ENCODE results near the gene CAP1.

The CAP1 gene

DNA sequence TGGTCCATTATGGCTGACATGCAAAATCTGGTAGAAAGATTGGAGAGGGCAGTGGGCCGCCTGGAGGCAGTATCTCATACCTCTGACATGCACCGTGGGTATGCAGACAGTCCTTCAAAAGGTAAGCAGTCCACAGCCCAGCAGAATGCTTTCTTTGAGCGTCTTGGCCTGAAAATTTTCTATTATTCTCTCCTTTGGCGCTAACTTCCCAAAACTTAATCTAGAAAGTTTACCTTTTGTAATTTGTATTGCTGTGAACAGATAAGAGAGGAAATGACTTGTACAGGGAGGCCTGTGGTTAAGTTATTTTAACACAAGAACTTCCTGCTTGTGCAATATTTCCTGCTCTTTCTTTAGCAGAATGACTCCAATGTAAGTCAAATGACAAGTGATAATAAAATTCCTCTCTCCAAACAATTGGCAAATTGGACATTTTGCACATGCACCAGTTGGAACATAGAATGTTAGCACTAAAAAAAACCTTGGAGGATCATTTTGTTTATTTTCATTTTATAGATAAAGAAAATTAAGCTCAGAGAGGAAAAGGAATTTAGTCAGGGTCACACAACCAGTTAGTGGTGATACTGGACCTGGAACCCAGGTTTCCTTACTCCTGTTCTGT is 18.9 kb downstream of the CAP1 start:
- DNase-seq, result peak in 1 of 2 experiments; percentile 54

DNA sequence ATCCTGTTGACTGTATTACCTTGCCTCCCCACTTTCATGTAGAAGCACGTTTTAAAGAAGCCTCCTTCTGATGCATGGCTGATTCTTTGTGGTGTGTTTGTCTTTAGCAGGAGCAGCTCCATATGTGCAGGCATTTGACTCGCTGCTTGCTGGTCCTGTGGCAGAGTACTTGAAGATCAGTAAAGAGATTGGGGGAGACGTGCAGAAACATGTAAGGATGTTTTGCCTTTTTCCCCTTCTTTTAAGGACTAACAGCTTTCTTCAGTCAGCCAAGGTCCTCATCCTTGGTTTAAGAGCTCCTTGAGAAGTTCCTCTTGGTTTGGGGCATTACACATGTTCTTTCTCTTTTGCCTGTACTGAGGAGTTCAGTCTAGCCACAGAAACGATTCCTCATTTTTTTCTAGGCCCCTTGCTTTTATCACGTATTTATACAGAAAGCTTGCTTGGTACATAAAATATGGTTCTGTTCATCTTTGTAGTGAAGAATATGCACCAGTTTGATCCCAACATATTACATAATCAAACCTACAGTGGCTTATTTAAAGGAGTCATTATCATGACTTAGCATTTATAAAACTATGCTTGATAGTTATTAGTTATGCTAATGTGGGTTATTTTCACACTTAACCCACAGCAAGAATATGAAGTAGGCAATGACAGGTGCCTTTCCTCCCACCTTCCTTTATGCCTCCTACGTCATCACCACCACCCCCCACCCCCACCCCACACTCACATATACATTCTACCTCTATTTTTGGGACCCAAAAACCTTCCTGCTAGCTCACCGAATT is 19.6 kb downstream of the CAP1 start:
- DNase-seq, result no peak

DNA sequence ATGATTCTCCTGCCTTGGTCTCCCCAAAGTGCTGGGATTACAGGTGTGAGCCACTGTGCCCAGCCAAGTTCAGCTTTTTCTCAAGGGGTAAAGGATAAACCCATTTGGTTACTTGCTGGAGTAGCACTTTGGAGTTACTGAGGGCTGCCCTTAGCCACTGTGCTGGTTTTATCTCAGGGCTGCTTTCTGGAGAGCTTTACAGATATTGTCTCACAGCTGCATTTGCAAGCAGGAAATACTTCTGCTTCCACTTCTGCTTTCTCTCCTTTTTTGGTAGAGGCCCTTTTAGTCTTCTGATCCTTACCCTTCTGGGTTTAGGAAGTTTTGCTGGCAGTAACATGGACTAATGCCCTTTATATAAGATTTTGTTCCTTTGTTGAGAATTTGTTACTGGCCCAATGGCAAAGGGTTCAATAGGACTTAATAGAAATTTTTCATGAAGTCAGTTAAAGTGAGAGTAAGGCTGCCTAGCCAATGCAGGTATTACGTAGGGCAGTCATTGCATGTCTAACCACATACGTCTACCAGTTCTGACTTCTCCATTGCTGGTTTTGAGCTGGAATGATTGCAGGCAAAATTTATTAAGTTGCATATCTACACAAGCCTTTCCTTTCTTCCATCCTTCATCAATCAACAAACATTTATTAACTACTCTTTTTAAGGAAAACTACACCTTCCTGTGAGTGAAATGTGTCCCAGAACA is 24.4 kb downstream of the CAP1 start:
- no peak for DNase-seq

DNA sequence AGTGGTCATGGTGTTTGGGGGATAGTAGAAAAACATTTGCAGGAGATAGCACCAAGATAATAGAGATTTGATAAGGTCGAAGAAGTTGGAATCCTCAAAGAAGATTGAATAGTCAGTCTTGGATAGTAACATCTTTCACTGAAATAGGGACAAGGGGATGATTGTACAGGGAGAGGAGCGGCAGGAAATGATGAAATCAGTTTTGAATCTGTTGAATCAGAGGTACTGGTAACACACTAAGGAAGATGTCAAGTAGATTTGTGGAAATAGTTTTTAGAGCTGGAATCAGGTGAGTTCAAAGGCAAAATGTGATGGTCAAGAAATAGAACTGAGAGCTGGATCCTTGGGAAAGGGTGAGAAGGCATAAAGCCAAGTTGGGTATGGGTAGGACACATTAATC is 26.5 kb downstream of the CAP1 start:
- no peak for DNase-seq

DNA sequence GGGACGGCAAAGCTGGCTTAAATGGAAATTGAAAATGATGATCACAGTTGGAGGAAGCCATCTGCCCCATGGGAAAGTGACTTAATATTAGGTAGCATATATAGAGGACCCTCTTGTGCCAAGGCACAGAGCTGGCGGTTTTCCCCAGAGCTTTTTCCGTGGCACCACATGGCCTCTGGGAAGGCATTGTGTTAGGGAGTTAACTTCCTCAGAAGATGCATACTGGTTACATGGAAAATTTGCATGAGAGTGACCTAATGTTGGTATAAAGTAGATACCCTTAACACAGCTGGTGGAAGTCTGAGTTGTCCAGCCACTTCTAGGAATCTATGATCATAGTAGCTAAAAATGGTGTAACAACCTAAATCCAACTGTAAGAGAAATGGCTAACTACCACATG is 27.3 kb downstream of the CAP1 start:
- no peak for DNase-seq

DNA sequence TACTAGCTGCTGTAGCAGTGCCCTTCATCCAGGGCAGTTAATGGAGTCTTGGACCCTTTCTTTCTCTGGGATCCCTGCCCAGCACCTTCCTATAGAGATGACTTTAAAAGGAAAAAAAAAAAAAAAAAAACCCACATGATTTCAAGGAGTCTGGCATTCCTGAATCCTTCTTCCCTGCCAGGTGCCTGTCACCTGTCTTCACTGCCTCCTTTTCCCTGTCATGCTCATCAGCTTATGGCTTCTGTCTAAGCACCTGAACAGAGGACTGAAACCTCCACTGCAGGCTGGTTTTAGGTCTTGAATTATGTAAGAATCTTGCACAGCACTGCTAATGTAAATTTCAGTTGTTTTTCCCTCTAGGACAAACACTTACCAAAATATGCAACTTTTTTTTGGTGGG is 31.6 kb downstream of the CAP1 start:
- no peak for DNase-seq

DNA sequence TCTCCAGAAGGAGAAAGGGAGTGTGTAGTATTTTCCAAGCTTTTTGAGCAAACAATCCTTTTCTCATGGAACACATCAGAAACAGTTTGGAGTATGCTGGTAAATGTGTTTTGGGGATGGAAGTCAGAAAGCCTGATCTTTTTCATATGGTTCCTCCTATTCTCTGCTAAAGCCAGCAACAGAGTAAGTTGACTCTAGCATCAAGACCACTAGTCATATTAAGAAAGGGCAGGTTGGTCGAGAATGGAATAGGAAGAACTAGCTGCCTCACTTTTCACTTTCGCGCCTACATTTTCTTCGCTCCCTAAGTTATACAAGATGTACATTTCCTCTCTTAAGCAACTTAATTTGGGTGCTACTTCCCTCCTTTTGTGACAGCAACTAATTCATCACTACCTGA is 32.5 kb downstream of the CAP1 start:
- no peak for DNase-seq

DNA sequence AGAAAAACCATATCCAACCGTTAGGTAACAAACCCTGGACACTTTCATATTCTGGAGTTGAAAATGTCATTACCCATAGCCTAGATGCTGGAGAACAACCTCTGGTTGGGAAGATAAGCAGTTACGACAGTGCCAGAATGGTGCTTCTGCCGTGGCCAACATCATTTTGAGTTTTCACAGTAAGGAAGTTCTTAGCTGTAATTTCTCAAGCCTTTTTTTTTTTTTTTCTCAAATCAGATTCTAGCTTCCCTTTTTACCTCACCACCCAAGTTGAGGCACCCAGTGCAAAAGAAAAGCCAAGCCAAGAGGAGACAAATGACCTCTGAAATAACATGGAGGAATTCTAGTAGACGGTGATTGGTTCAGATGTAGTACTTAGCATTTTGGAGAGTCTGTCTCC is 34.7 kb downstream of the CAP1 start:
- no peak for DNase-seq

DNA sequence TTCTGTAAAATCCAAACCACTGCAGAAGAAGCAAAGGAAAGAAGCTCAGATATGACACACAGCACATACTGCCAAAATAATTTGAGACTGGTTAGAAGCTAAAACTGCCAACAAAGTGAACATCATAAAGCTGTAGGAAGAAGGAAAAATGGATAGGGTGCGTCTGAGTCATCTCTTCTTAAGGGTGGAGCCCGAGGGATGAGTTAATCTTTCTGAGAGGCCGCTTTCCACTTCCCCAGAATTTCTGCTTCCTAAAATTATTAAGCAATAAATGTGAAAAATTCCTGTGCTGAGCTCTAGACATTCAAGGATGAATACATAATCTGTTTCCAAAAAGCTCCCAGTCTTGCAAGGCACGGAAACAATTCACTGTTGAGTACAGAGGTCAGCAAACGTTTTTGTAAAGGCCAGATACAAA is 36.4 kb downstream of the CAP1 start:
- DNase-seq, result no peak

DNA sequence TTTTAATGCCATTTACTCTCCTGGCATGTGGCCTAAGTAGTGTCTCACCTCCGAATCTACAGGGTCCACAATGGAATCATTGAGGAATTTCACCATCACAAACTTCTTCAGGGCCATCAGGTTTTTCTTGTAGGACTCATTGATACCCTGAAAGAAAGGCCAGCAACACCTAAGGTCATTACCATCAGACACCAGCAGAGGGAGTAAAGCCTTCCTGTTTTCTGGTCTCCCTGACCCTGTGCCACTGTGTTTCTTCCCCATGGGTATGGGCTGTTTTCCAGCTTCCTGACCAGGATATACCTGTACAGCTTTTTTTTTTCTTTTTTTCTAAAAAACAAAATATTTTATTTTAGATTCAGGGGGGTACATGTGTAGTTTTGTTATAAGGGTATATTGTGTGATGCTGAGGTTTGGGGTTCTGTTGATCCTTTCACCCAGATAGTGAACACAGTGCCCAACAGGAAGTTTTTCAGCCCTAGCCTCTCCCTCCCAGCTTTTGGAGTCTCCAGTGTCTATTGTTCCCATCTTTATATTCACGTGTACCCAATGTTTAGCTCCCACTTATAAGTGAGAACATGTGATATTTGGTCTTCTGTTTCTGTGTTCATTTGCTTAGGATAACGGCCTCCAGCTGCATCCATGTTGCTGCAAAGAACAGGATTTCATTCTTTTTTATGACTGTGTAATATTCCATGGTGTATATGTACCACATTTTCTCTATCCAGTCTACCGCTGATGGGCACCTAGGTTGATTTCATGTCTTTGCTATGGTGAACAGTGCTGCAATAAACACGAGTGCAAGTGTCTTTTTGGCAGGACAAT is 38.2 kb downstream of the CAP1 start:
- DNase-seq, result peak; percentile 24 to 60

DNA sequence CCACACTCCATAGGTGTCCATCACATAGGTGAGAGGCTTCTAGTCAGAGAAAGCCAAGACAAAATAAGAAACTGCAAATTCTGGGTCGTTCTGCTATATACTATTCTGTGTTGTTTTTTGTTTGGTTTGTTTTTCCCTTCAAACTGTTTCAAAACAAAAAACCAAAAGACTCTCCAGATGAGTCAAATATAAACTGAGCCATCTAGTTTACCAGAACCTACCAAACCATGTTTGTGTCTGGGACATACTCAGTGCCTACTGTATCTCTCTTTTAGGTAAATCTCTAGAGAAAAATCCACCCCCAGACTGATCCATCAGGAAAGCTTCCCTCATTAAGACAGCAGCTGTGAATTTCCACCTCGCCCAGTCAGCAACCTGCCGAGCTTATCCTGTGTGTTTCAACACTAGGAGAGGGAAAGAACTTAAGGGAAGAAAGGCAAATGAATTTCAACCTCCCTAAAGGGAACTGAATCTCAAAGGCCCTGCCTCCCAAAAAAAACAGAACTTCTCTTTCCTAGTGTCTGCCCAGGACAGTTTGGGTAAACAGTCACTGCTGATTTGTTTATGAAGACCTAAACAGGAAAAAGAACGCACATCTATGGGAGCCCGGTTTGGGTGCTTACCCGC is 39.4 kb downstream of the CAP1 start:
- DNase-seq, result no peak

DNA sequence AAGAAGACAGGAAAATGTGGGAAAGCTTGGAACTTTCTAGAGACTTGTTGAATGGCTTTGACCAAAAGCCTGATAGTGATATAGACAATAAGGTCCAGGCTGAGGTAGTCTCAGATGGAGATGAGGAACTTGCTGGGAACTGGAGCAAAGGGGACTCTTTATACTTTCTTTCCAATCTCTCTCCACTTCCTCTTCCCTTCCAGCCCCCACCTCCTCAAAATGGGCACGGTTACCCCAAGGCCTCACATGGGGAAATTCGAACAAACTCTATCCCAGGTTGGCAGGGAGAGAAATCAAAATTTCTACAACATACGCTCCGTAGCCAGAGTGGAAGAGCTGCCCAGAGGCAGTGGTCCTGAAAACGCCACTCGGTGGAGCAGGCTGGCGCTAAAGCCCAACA is 41.3 kb downstream of the CAP1 start:
- no peak for DNase-seq

DNA sequence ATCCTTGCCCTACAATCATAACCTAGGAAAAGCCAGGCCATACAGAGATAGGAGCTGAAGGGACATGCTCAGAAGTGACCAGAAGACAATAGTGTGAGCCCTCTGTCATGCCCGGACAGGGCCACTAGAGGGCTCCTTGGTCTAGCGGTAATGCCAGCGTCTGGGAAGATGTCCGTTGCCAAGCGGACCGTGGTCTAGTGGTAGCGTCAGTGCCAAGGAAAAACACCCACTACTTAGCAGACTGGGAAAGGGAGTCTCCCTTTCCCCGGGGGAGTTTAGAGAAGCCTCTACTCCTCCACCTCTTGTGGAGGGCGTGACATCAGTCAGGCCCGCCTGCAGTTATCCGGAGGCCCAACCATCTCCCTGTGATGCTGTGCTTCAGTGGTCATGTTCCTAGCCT is 44.2 kb downstream of the CAP1 start:
- DNase-seq, result peak in 1 of 2 experiments; percentile 50

DNA sequence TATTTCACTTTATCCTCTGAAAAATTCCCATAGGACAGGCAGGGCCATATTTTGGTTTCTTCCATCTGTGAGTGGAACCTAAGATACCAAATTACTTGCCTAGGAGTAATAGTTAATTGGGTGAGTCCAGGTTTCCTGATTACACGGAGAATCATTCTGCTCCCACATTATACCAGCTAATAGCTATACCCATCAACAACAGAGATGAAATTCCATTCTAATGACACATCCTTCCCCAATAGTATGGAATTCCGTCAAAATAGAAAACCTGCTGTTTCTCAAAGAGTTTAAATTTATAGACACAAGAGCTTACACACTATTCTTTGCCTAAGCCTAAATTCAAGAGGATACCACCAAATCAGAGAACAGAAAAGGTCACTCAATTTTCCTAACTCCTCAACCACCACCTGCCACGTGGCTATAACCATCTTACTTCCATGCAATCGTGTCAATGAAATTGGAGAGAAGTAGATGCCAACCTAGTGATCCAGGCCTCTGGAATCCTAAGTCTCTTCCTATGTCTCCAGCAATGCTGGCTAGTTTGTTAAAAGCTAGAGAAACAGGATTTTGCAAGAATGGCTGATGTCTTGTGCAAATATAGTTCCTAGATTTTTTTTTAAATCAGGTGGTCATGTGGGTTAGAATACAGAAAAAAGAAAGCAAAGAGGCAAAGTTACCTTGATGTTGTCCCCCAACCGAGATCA is 50.3 kb downstream of the CAP1 start:
- no peak for DNase-seq

DNA sequence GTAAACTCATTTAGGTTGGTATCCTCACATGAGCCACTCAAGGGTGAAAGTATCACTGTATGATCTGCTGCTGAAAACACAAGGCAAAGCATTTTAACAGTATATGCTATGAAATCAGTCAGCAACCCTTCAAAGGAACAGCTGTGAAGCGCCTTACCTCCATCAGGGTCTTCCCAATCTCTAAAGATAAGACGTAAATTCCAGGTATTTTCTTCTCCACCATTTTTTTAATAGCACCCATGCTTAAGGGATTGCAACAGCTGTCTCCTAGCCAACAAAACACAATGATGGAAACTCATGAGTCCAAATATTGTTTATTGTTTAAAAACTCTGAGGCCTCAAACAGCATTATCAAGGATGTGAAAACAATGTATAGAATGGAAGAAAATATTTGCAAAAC is 51.7 kb downstream of the CAP1 start:
- DNase-seq, result no peak

DNA sequence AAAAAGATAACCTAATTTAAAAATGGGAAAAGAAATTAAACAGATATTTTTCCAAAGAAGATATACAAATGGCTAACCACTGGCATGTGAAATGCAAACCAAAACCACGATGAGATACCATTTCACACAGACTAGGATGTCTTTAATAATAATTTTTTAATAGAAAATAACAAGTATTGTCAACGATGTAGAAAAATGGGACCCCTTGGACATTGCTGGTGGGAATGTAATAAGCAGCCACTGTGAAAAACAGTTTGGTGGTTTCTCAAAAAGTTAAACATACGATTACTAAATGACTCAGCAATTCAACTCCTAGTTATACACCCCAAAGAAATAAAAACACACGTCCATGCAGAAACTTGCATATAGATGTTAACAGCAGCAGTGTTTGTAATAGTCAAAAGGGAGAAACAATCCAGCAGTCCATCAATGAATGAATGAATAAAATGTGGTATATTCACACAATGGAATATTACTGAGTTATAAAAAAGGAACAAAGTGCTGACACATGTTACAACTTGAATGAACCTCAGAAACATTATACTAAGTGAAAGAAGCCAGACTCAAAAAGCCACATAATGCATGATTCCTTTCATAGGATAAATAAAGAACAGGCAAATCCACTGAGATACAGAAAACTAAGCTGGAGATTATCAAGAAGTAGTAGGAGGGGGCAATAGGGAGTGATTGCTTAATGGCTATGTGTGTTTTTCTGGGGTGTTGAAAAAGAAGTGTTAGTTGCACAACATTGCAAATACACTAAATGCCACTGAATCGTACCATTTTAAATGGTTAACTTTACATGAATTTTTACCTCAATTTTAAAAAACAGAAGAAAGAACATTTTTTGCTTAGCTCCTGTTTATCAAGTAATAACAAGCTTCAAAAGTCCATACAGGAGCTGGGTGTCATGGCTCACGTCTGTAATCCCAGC is 52.4 kb downstream of the CAP1 start:
- no peak for DNase-seq

DNA sequence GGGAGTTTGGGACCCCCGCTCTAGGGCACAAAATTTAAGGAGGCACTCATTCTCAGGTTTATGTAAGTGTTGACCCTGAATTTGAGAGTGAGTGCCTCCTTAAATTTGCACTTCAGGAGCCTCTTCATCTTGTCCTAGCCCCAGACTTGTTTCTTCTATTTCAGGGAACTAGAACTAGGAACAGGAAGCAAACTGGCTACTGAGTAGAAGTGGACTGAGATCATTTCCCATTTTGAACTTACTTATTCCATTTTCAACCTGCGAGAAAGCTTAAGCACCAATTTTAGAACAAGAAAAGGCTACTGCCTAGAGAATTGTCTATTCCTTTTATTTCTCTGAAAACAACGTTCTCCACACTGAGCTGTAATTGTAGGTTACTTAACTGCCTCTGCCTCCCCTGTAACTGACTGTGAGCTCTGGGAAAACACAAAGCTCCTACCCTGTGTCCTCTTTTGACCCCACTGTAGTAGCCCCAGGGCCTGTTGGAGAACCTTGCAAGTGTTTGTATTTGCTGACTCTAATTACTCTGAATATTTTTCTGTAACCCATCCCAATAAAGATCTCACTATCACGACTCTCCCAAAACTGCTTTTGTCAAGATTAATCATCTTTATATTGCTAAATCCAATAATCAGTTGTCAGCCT is 54.1 kb downstream of the CAP1 start:
- DNase-seq, result no peak

DNA sequence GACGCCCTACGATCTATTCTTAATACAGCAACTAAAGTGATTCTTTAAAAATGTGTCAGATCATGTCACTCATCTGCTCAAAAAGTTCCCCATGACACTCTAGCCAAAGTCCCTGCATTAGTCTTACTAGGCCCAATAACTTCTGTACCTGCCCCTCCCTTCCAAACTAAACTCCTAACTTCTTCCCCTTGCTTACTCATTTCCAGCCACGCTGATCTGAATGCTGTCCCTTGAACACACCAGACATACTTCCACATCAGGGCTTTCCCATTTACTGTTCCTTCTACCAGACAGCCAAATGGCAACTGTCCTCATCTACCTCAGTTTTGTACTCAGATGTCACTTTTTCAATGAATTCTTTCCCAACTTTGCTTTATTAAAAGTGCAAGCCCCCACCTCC is 55.3 kb downstream of the CAP1 start:
- DNase-seq, result no peak

DNA sequence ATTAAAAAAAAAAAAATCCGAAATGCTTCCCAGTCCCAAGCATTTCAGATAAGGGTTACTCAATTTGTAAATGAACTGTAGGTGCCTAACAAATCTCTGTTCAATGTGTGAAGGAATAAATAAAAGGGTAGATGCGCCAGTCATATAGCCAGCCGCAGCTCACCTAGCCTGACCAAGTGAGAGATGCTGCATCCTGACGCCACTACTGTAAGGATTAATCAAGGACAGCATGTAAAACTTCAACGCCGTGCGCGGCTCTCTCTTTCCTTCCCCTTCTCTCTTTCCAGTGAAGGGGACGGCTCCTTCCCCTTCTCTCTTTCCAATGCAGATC is 56.1 kb downstream of the CAP1 start:
- DNase-seq, result no peak

DNA sequence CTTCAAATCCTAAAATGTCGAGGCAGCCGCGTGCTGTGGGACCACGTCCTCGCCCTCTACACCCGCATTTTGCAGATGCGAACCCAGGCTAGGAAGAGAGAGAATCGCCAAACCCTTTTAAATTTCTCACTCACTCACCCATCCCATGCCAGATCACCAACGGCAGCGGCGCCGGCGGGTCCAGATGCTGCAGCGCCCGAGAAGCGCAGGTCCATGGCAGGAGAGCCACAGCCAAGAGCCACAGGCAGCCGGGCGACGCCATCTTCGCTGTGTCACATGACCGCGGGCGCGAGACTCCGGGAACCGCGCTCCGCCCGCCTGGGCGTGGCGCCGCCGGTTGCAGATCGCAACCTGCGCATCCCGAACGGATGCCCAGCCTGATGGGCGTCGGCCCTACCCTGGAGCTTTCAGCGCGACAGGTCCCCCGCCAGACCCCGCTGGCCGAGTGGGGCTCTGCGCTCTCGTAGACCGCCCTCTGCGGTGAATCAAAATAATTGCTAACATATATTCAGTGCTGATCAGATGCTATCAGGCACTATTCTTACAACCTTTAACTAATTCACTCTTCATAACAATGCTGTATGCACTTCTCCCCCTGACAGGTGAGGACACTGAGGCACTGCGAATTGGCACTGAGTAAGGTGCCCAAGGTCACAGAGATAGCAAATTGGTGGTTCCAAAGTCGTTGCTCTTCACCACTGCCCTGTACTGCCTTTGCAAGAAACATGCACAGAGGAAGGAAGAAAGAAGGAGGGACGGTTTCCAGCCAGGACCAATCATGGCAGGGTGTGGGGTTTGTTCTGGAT is 56.7 kb downstream of the CAP1 start, which contains the start of gene PPT1:
Gene PPT1 (minus strand): TSS at position 276 of the 806 bp plus-strand sequence. CDS start 14 bp downstream, at position 262.
- DNase-seq, result peak in 1 of 2 experiments; percentile 60

Measured in SW 1271 (cell line).